ENCODE data around the gene FADS3.

FADS3 gene

DNA sequence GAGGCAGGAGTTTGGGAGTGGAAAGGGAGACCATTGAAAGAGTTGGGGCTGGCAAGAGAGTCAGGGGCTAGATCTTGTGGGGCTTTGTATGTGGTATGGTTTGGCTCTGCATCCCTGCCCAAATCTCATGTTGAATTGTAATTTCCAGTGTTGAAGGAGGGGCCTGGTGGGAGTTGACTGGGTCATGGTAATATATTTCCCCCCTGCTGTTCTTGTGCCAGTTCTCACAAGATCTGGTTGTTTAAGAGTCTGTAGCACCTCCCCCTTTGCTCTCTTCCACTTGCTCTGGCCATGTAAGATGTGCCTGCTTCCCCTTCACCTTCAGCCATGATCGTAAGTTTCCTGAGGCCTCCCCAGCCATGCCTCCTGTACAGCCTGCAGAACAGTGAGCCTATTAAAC lies 36.2 kb upstream of the FADS3 start:
- Histone ChIP-seq H3K4me3 (replicated peaks; ENCODE audit: low read depth, low read length) (no peak overlapping the region), H3K27me3 (replicated peaks; ENCODE audit: control insufficient read depth, insufficient read depth, low read length) (no peaks in the 10 kb centered on the region; the same call in none of the 2 replicates), H3K36me3 (ENCODE audit: control insufficient read depth, insufficient read depth, low read length) (no peaks in the 10 kb centered on the region)
- no peak for DNase-seq (ENCODE audit: extremely low read depth, insufficient read length)
- TF ChIP-seq, protein P1, sequence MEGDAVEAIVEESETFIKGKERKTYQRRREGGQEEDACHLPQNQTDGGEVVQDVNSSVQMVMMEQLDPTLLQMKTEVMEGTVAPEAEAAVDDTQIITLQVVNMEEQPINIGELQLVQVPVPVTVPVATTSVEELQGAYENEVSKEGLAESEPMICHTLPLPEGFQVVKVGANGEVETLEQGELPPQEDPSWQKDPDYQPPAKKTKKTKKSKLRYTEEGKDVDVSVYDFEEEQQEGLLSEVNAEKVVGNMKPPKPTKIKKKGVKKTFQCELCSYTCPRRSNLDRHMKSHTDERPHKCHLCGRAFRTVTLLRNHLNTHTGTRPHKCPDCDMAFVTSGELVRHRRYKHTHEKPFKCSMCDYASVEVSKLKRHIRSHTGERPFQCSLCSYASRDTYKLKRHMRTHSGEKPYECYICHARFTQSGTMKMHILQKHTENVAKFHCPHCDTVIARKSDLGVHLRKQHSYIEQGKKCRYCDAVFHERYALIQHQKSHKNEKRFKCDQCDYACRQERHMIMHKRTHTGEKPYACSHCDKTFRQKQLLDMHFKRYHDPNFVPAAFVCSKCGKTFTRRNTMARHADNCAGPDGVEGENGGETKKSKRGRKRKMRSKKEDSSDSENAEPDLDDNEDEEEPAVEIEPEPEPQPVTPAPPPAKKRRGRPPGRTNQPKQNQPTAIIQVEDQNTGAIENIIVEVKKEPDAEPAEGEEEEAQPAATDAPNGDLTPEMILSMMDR (IDR thresholded peaks at IDR 0.05; ENCODE audit: insufficient read depth, low read length, poor library complexity, severe bottlenecking): no peak

DNA sequence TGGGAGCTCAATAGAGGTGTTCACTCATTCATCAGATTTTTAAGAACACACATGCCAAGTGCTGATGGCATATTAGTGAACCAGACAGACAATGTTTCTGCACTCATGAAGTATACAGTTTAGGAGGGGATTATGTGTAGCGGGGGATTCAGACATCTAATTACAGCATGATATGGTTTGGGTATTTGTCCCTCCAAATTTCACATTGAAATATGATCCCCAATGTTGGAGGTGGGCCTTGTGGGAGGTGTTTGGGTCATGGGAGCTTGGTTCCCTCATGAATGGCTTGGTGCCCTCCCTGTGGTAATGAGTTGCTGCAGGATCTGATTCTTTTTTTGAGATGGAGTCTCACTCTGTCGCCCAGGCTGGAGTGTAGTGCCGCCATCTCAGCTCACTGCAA lies 34.9 kb upstream of the FADS3 start:
- no peak for DNase-seq (ENCODE audit: extremely low read depth, insufficient read length)
- H3K4me3 ChIP-seq (replicated peaks; ENCODE audit: low read depth, low read length): no peak overlapping the region
- no peaks in the 10 kb centered on the region; the same call in none of the 2 replicates for H3K27me3 ChIP-seq (replicated peaks; ENCODE audit: control insufficient read depth, insufficient read depth, low read length)
- TF ChIP-seq, protein P1 (IDR thresholded peaks at IDR 0.05; ENCODE audit: insufficient read depth, low read length, poor library complexity, severe bottlenecking): no peak
- no peaks in the 10 kb centered on the region for H3K36me3 ChIP-seq (ENCODE audit: control insufficient read depth, insufficient read depth, low read length)

DNA sequence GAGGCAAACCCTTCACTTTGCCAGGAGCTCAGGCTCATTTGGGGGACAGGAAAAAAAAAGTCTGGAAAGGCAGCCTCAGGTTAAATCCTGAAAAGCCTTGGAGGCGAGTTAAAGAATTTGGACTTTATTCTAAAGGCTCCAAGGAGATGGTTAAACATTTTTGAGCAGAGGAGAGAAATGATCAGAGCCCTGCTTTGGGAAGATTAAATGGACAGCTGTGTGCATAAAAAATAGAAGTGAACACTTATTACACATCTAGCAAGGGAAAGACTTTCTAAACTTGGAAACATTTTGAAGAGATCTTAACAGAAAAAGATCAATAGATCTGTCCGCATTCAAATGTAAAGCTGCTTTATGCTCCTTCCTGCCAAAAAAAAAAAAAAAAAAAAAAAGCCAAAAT lies 34.4 kb upstream of the FADS3 start:
- H3K4me3 ChIP-seq (replicated peaks; ENCODE audit: low read depth, low read length): no peak overlapping the region
- DNase-seq (ENCODE audit: extremely low read depth, insufficient read length): no peak
- no peaks in the 10 kb centered on the region for H3K36me3 ChIP-seq (ENCODE audit: control insufficient read depth, insufficient read depth, low read length)
- no peaks in the 10 kb centered on the region; the same call in 1 of the 2 replicates for H3K27me3 ChIP-seq (replicated peaks; ENCODE audit: control insufficient read depth, insufficient read depth, low read length)
- TF ChIP-seq, protein P1 (IDR thresholded peaks at IDR 0.05; ENCODE audit: insufficient read depth, low read length, poor library complexity, severe bottlenecking): no peak

DNA sequence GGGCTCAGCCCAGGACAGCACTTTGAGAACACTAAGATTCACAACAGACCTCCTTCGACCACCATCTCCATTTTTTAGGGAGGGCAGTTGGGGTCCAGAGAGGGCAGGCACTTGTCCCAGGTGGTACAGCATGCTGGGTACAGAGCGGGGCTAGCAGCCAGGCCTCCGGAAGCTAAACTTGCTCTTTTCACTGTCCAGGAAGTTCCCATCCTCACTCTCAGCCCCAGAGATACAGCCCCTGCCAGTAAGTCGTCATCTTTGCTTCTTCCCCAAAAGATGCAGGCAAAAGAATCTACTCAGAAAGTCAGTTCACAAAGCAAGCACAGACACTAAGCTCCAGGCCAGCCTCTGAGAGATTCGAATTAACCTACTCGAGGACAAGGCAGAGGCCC lies 32.7 kb upstream of the FADS3 start:
- H3K36me3 ChIP-seq (ENCODE audit: control insufficient read depth, insufficient read depth, low read length): no peaks in the 10 kb centered on the region
- no peak overlapping the region for H3K4me3 ChIP-seq (replicated peaks; ENCODE audit: low read depth, low read length)
- TF ChIP-seq, protein P1 (IDR thresholded peaks at IDR 0.05; ENCODE audit: insufficient read depth, low read length, poor library complexity, severe bottlenecking): no peak
- no peak for DNase-seq (ENCODE audit: extremely low read depth, insufficient read length)
- no peaks in the 10 kb centered on the region; the same call in none of the 2 replicates for H3K27me3 ChIP-seq (replicated peaks; ENCODE audit: control insufficient read depth, insufficient read depth, low read length)

GRCh38 chr11:61923166-61924063 lies 32.1 kb upstream of the FADS3 start:
- DNase-seq (ENCODE audit: extremely low read depth, insufficient read length): no peak
- Histone ChIP-seq H3K27me3 (replicated peaks; ENCODE audit: control insufficient read depth, insufficient read depth, low read length) (no peaks in the 10 kb centered on the region; the same call in none of the 2 replicates), H3K36me3 (ENCODE audit: control insufficient read depth, insufficient read depth, low read length) (no peaks in the 10 kb centered on the region), H3K4me3 (replicated peaks; ENCODE audit: low read depth, low read length) (no peak overlapping the region)
- TF ChIP-seq, protein P1 (IDR thresholded peaks at IDR 0.05; ENCODE audit: insufficient read depth, low read length, poor library complexity, severe bottlenecking): no peak
